Measurements from ENCODE around the gene SETD6. TPM values are rescaled to one million over a fixed set of nuclear protein-coding genes. Genes with fewer than 3 reads are reported as not detected.

The SETD6 gene
- total RNA-seq, 1 donor from 2014 or later, result 79.1 TPM

GRCh38 chr16:58476791-58477190, 38.5 kb upstream of the SETD6 start:
- H3K27me3 ChIP-seq, result no peaks in the 10 kb centered on the region
- intact Hi-C loops (cut with DNase I), result no loop called here
- no peak overlapping the region for H3K27ac ChIP-seq
- H3K9me3 ChIP-seq, result no peaks in the 10 kb centered on the region
- H3K4me3 ChIP-seq, result no peak overlapping the region
- DNase-seq (ENCODE audit: extremely low spot score in 2 of 2), result no peak
- no peaks in the 10 kb centered on the region for H3K4me1 ChIP-seq
- H3K36me3 ChIP-seq, result no peaks in the 10 kb centered on the region
- no peak for TF ChIP-seq CTCF (IDR thresholded peaks at IDR 0.05)
- TF ChIP-seq POLR2A (IDR thresholded peaks at IDR 0.05), result no peak
- TF ChIP-seq POLR2AphosphoS5 (IDR thresholded peaks at IDR 0.05; ENCODE audit: insufficient read depth in 1 of 2, low read depth in 1 of 2), result no peak

GRCh38 chr16:58478427-58478826, 36.9 kb upstream of the SETD6 start:
- Histone ChIP-seq H3K4me1 (no peaks in the 10 kb centered on the region), H3K27me3 (no peaks in the 10 kb centered on the region), H3K36me3 (no peaks in the 10 kb centered on the region), H3K4me3 (no peak overlapping the region), H3K27ac (no peak overlapping the region), H3K9me3 (no peaks in the 10 kb centered on the region)
- intact Hi-C loops (cut with DNase I), result no loop called here
- TF ChIP-seq CTCF (IDR thresholded peaks at IDR 0.05) (no peak), POLR2A (IDR thresholded peaks at IDR 0.05) (no peak), POLR2AphosphoS5 (IDR thresholded peaks at IDR 0.05; ENCODE audit: insufficient read depth in 1 of 2, low read depth in 1 of 2) (no peak)
- no peak for DNase-seq (ENCODE audit: extremely low spot score in 2 of 2)

DNA sequence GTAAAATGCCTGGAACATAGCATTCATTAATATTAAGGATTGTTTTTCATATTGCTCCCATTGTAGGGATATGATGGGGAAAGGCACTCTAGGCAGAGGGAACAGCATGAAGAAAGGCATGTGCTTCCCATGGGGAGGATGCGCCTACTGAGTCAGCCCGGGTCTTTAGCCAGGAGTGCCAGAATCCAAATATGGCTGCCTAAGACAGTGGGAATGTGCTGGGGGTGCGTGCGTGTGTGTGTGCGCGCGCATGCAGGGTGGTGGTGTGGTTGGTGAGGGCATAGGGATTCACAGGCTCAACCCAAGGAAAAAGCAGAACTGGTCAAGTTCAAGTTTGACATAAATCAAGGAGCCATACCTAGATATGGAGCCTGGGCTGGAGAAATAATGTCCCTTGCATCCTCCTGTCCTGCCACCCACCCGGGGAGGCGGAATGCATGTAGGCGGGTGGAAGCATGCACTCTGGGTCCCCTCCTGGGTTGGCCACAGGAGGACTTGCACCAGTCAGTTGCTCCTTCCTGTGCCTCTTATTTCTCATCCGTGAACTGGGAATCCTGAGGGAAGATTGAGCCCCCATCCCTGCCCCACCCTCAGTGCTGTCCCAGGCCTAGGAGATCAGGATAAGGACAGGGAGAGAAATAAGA, 34.0 kb upstream of the SETD6 start:
- H3K9me3 ChIP-seq, result no peaks in the 10 kb centered on the region
- H3K4me1 ChIP-seq, result no peaks in the 10 kb centered on the region
- no peak for DNase-seq (ENCODE audit: extremely low spot score in 2 of 2)
- H3K27me3 ChIP-seq, result no peaks in the 10 kb centered on the region
- no peaks in the 10 kb centered on the region for H3K36me3 ChIP-seq
- no peak overlapping the region for H3K27ac ChIP-seq
- TF ChIP-seq POLR2A (IDR thresholded peaks at IDR 0.05), result no peak
- H3K4me3 ChIP-seq, result no peak overlapping the region
- intact Hi-C loops (cut with DNase I), result no loop called here

DNA sequence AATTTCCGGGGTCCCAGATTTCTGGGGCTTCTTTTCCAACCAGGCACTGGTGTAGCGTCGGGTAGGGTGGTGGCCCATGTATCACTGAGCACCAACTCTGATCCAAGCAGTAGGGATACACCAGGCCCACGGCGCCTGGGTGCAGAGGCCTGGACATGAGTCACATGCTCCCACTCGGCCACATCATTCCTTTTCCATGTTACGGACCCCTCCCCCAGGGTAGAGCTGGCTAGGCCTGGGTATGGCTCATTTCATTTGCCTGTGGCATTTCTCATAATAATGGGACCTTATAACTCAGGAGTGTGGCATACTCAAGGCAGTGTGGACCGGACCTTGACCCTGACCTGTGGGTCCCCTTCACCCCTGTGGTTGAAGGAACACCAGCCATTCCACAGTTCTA, 33.4 kb upstream of the SETD6 start:
- Histone ChIP-seq H3K27ac (no peak overlapping the region), H3K9me3 (no peaks in the 10 kb centered on the region), H3K4me3 (no peak overlapping the region), H3K36me3 (no peaks in the 10 kb centered on the region), H3K4me1 (no peaks in the 10 kb centered on the region), H3K27me3 (no peaks in the 10 kb centered on the region)
- no peak for TF ChIP-seq POLR2A (IDR thresholded peaks at IDR 0.05)
- no peak for TF ChIP-seq CTCF (IDR thresholded peaks at IDR 0.05)
- no peak for TF ChIP-seq POLR2AphosphoS5 (IDR thresholded peaks at IDR 0.05; ENCODE audit: insufficient read depth in 1 of 2, low read depth in 1 of 2)
- intact Hi-C loops (cut with DNase I), result no loop called here
- no peak for DNase-seq (ENCODE audit: extremely low spot score in 2 of 2)

GRCh38 chr16:58485184-58485887, 30.0 kb upstream of the SETD6 start:
- TF ChIP-seq POLR2AphosphoS5 (IDR thresholded peaks at IDR 0.05; ENCODE audit: insufficient read depth in 1 of 2, low read depth in 1 of 2) (no peak), POLR2A (IDR thresholded peaks at IDR 0.05) (no peak), CTCF (IDR thresholded peaks at IDR 0.05) (no peak)
- DNase-seq (ENCODE audit: extremely low spot score in 2 of 2), result no peak

More at GRCh38 chr16:58485184-58485887, 30.0 kb upstream of the SETD6 start:
- H3K27ac ChIP-seq, result no peak overlapping the region
- H3K27me3 ChIP-seq, result no peaks in the 10 kb centered on the region
- intact Hi-C loops (cut with DNase I), result no loop called here
- no peaks in the 10 kb centered on the region for H3K9me3 ChIP-seq
- H3K36me3 ChIP-seq, result no peaks in the 10 kb centered on the region
- peaks cover 6% of the 10 kb centered on the region for H3K4me1 ChIP-seq
- no peak overlapping the region for H3K4me3 ChIP-seq
